G401.6 (cell line): ENCODE results near the gene ANKRD2.

Source experiments
- FAIRE-seq: peaks from 2 replicates; lab custom pipeline; 2012; peaks lifted over from hg19 to GRCh38; lab: Jason Lieb, UNC

Gene ANKRD2

DNA sequence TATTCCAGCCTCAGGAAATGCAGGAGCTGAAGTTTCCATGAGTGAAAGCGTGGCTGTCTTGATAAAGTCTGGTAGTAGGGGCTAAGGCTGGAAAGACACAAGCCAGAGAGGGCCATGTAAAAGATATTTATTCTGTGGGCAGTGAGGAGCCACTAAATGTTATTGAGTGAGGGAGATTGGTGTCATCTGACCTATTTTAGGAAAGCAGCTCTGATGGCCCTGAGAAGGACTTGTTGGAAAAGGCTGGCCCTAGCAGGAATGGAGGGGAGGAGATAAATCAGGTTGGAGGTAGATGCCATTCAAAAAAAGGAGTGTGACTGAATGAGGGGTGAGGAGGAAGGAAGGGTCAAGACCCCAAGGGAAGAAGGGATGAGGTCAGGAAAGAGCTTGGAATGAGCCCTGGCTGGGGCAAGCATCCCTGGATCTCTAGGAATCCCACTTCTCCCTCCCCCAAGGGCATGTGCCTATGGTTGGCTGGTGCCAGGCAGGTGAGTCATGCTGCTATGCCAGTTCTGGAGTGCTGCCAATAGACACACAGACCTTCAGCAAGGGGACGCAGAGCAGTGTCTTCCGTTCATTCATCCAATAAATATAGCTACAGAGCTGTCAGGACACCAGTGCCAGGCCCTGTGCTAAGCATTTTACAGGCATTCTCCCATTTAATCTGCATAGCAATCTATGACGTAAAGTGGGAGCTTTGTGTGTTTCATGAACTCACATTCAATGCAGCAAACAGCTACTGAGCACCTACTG, 2.0 kb downstream of the ANKRD2 start:
- FAIRE-seq: peak; percentile 64

GRCh38 chr10:97575127-97575668, 2.6 kb downstream of the ANKRD2 start:
- FAIRE-seq: no peak

DNA sequence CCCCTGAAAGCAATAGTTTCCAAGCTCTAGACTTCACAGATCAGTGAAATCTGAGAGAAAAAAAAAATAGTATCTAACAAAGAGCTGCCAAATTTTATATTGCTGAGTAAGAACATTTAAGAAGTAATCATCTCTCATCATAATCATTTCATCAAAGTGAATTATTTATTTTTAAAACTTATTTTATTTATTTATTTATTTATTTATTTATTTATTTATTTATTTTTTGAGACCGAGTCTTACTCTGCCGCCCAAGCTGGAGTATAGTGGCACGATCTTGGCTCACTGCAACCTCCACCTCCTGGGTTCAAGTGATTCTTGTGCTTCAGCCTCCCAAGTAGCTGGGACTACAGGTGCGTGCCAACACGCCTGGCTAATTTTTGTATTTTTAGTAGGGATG, 3.9 kb downstream of the ANKRD2 start:
- FAIRE-seq: peak; percentile 72

- no peak for FAIRE-seq
Observed at GRCh38 chr10:97577701-97578100, 5.1 kb downstream of the ANKRD2 start.

DNA sequence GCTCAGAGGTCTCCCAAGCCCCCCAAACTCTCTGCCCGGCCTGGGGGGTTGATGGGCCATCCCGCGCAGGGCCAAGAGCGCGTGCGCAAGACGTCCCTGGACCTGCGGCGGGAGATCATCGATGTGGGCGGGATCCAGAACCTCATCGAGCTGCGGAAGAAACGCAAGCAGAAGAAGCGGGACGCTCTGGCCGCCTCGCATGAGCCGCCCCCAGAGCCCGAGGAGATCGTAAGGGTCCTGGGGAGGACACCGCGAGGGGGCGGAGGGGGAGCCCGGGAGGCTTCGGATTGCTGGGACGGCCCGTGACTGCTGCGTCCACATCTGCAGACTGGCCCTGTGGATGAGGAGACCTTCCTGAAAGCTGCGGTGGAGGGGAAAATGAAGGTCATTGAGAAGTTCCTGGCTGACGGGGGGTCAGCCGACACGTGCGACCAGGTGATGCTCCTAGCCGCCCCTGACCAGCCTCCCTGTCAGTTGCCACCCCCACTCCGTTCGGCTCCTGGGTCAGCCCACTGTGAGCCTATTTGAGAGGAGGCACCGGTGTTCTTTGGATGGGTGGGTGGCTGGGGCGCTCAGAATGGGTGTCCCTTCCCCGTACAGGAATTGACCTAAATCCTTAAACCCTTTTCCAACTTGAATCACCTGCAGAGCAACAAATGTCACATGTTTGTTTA, 5.7 kb downstream of the ANKRD2 start:
- FAIRE-seq: no peak

- no peak for FAIRE-seq
Observed at GRCh38 chr10:97580421-97581367, 8.1 kb downstream of the ANKRD2 start.

- FAIRE-seq: no peak
Observed at GRCh38 chr10:97582169-97582568, 9.6 kb downstream of the ANKRD2 start.

- FAIRE-seq: no peak
Observed at GRCh38 chr10:97583476-97583875, 10.9 kb downstream of the ANKRD2 start.

GRCh38 chr10:97584060-97584797, 11.7 kb downstream of the ANKRD2 start, which contains the start of gene HOGA1:
Gene HOGA1 (plus strand): TSS chr10:97584389. CDS start chr10:97584704, 315 bp downstream.
- no peak for FAIRE-seq

GRCh38 chr10:97584798-97585438, 12.3 kb downstream of the ANKRD2 start:
- no peak for FAIRE-seq

DNA sequence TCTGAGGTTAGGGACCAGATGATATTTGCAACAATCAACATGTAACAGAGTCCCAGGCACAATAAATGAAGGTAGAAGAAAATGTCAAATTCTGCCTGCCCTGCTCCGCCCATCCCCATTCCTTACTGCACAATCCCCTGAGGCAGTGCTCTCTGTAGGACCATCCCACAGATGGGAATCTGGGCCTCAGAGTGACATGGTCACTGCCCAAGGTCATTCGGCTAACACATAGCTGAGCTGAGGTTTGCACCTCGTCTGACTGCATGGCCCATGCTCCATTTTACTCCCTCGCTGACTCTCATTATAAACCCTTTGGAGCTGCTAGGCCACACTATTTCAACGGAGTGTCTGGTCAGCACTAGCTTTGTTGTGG, 12.8 kb downstream of the ANKRD2 start:
- FAIRE-seq: no peak

- FAIRE-seq: no peak
Observed at GRCh38 chr10:97587183-97587582, 14.6 kb downstream of the ANKRD2 start.

GRCh38 chr10:97589479-97589878, 16.9 kb downstream of the ANKRD2 start, which contains the start of gene C10orf62:
Gene C10orf62 (plus strand): TSS chr10:97589721. CDS start chr10:97589898, 177 bp downstream.
- no peak for FAIRE-seq

DNA sequence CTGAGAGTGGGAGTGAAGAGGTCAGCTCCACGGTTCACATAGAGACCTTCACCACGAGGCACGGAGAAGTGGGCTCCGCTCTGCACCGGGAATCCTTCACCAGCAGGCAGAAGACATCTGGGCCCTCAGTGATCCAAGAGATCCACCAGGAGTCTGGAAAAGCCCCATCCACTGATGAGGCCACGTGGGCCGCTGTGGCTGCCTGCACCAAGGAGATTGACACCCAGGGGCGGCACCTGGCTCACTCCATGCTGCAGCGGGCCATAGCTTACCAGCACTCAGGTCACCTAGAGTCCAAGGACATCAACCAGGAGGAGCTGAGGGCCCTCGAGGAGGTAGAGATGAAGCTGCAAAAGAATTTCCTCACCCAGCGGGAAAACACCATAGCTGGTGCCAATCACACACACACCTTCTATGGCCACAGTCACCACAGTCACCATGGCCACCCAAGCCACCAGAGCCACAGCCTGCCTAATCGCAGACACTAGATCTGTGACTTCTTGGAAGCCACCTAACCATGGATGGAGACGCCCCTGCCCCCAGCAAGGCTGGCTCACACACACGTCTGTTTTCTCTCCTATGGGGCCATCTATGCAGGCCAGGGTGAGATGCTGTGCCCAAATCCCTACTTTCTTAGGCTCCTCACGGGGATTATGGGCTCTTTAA, 17.6 kb downstream of the ANKRD2 start:
- FAIRE-seq: no peak

DNA sequence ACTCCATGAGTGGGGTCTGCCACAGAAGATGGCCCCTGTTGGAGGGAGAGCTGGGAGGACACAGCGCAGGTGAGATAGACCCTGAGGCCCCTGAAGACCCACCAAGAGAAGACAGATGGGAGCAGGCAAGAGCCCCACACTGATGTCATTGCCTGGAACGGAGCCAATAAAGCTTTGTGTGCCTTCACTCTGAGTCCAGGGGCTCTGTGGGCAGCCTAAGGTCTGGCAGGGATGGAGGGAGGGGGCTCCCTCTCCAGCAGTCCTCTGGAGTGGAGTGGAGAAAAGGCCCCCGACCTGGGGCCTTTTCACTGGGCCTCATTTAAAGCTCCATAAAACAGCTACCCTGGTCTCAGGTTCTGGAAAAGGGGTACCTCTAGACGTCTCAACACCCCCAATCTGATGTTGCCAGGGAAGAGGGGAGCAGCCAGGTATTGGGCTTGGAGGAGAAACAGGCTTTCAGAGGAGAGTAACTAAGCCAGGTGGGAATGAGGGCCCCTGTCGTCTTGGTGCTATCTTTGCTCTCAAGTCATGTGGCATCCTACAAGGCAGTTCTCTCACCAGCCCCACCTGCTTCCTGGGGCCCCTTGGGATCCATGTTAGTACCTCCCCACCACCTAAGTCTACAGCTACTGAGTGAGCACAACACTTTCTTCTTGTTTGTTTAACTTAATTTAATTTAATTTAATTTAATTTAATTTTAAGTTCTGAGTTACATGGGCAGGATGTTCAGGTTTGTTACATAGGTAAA, 18.3 kb downstream of the ANKRD2 start:
- FAIRE-seq: no peak

- FAIRE-seq: no peak
Observed at GRCh38 chr10:97593421-97593820, 20.8 kb downstream of the ANKRD2 start.

DNA sequence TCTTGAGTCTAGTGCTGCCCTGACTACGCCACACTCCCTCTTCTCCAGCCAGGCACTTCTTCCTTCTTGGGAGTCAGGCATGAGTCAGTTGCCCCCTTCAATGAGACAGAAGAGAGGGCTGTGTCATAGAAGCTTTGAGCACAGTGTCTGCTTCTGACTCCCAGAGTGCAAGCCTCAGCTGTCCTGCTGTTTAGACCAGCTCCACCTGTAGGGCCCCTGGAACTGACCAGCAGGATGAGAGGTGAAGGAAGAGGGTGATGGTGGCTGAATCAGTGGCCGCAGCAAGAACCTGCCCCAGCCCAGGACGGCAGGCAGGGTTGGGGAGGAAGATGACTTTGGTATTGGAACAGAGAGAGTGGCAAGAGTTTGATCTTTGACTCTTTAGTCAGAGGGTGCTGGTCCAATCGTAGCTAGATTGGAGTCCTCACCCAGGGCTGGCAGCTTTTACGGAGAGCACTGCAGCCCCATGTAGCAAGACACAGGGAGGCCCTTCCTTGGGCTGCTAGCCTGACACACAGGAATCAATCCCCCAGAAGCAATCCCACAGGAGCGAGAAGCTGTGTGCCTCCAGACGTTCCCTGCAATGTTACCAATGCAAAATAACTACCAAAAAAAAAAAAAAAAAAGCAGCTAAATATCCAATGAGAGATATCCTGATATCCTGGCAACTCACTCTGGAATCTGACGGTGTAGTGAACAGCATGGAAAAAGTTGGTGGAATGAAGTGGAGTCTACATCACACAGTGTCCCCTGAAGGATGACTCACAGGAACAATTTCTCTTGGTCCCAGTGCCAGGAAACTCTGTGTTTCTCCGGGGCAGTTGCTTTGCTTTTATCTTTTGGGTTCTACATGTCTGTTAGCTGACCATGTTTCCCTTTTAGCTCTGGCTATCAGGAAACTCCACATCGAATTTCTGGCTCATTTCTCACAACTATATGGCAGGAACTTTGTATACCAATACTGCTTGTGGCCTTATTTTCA, 23.8 kb downstream of the ANKRD2 start:
- FAIRE-seq: no peak

GRCh38 chr10:97597778-97598177, 25.2 kb downstream of the ANKRD2 start:
- FAIRE-seq: no peak
